Right ventricle myocardium superior (tissue), 1 donor: Measurements from ENCODE around the gene CCDC68. TPM values are rescaled to one million over a fixed set of nuclear protein-coding genes. Genes with fewer than 3 reads are reported as not detected.
"Not testable (repeated sequence)": the region's sequence is repeated elsewhere in the genome, so short reads cannot be mapped to it uniquely, and the experiment has no call there.

ENCODE experiments used
- ATAC-seq: fragments of 200-7000 bp; cut with Tn5 transposase; one replicate; pipeline ENCODE4 v1.9.1; 2020; ENCODE audit warnings: mild to moderate bottlenecking; ENCODE audit not compliant: poor library complexity
- DNase-seq: peaks from one replicate; pipeline ENCODE4 v3.0.0-alpha.2; 2020
- intact Hi-C: fragments of 100-400 bp; cut with DNase I; formaldehyde crosslinking; loops from one replicate; pipeline ENCODE4 v1.11.2; 2022
- long read RNA-seq: library from polyadenylated mRNA; unstranded; transcript quantifications from one replicate; pipeline ENCODE4 v2.0.0, GENCODE V29; 2021
- total RNA-seq: library from RNA; stranded (reverse); fragmentation: NEBNext Ultra II Directional; extraction: Animal tissue kit (Norgen Biotek cat#: 25700); gene quantifications from one replicate; pipeline ENCODE4 v1.2.1, GENCODE V29; 2021
- donor health status: DM: no; HTN: yes; CAD: no; lungs with severe emphysema.

The CCDC68 gene, protein sequence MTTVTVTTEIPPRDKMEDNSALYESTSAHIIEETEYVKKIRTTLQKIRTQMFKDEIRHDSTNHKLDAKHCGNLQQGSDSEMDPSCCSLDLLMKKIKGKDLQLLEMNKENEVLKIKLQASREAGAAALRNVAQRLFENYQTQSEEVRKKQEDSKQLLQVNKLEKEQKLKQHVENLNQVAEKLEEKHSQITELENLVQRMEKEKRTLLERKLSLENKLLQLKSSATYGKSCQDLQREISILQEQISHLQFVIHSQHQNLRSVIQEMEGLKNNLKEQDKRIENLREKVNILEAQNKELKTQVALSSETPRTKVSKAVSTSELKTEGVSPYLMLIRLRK
- 3.7 TPM for total RNA-seq
- long read RNA-seq, full-length matches to known transcripts = 1 of 8 reads
- long read RNA-seq, partial matches to known transcripts = 0 of 8 reads
- long read RNA-seq, other reads (novel, unspliced or antisense) = 7 of 8 reads

DNA sequence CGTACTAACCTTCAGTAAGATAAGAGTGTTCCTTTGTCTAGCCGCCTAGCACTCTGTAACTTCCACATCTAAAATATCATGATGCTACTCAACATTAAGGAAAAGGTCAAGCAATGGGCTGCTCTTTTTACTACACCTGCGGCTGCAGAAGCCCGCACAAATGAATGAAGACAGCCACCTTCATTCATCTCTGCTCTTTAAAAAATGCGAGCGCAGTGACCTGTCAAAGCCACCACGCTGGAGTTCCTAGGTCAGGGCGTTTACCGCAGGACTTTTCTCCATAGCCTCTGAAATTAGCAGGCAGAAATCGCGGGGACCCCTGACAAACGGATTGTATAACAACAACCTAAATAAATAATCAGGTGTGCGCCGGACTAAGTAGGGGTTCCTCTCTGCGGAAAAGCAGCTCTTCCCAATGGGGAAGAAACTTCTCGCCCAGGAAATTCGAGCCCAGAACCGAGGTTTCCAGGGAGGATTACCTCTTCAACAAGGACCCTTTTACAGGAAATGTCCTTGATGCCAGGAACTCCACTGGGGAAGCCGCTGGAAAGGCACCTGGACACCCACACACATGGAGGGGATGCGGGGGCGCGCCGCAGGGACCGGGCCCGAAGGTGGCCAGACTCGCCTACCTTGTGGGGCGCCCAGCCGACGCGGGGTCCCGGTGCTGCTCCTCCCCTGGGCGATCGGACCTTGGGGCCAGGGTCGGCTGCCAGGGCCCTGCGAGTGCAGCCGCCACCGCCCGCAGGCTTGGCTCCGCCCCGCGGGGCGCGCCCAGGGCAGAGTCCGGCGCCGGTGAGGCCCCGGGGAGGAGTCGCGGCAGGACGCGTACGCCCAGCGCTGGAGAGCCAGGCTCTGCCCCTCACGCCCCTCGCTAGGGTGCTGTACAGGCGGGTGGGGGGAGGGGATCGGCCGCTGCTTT is at the start of gene CCDC68:
CCDC68 (minus strand) TSS at position 758 of the 922 bp plus-strand sequence. CDS start 16,670 bp downstream, outside the sequence.
- ATAC-seq = peak; percentile 94
- intact Hi-C loops = no loop called here
- DNase-seq = peak; percentile 69

DNA sequence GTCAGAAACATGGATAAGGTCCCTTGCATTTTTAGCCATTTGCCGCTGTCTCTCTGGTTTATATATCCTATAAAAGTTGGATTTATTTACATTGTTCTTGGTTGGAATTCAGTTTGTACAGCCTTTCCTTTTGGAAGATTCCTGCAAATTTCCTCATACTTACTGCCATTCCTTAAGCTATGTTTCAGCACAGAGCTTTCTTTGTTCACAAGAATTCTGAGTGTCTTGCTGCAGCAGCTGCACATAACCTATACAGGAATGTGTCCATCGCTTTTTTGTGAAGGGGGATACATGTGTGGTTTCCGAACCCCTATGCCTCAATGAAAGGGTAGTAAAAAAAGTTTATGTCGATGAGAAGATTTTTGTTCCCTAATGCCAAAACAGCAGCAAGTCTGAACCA is 48.3 kb upstream of the CCDC68 start:
- ATAC-seq (no peak), DNase-seq (no peak)
- intact Hi-C loops = loop anchor here (10.0 kb wide), 1 partner anchor 63 kb away; no protein-coding TSS in a partner anchor

DNA sequence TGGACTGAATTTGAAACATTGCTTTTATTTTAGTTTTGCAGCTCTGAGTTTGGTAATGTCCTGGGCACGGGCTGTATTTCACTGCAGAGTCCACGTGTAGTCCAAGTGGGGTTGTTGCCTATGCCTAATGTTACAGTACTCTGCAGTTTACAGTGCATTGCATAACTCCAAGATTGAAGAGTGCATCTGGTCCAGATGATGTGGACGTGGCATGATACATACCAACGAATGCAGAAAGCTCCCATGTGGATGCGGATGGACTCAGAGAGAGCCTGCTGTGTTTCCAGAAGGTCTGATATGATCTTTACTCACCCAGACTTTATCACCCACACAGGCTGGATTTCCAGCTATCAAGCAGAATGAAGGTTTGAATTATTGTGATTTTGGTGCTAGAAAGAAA is 44.4 kb upstream of the CCDC68 start:
- no peak for ATAC-seq
- intact Hi-C loops = loop anchor here (10.0 kb wide), 1 partner anchor 59 kb away; no protein-coding TSS in a partner anchor
- DNase-seq = no peak

- intact Hi-C loops = loop anchor here (10.0 kb wide), 1 partner anchor 57 kb away; no protein-coding TSS in a partner anchor
- ATAC-seq (no peak), DNase-seq (no peak)
Observed at GRCh38 chr18:55002261-55002660, 43.0 kb upstream of the CCDC68 start.

GRCh38 chr18:55001394-55002024 is 42.2 kb upstream of the CCDC68 start:
- ATAC-seq (no peak), DNase-seq (no peak)
- intact Hi-C loops = loop anchor here (10.0 kb wide), 1 partner anchor 57 kb away; no protein-coding TSS in a partner anchor

- ATAC-seq = no peak
- intact Hi-C loops = loop anchor here (10.0 kb wide), 1 partner anchor 56 kb away; no protein-coding TSS in a partner anchor
- no peak for DNase-seq
Observed at GRCh38 chr18:55000529-55000928, 41.3 kb upstream of the CCDC68 start.

DNA sequence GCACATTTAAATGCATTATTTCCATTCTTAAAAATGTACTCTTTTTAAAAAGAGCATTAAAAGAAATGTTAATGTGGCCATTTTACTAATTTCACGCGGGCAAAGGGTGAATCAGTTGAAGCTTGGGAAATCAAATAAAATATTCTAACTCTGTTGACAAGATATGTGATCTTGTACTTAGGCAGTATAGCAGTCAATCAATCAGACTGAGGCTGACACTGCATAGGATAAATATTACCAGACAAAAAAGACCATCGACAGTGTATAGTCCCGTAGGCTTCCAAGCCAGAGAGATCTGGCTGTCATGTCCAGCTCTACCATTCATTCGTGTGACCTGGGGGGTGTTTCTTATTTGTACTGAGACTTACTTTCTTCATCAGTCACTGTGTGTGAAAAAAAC is 39.8 kb upstream of the CCDC68 start:
- ATAC-seq (no peak), DNase-seq (no peak)
- intact Hi-C loops = no loop called here

DNA sequence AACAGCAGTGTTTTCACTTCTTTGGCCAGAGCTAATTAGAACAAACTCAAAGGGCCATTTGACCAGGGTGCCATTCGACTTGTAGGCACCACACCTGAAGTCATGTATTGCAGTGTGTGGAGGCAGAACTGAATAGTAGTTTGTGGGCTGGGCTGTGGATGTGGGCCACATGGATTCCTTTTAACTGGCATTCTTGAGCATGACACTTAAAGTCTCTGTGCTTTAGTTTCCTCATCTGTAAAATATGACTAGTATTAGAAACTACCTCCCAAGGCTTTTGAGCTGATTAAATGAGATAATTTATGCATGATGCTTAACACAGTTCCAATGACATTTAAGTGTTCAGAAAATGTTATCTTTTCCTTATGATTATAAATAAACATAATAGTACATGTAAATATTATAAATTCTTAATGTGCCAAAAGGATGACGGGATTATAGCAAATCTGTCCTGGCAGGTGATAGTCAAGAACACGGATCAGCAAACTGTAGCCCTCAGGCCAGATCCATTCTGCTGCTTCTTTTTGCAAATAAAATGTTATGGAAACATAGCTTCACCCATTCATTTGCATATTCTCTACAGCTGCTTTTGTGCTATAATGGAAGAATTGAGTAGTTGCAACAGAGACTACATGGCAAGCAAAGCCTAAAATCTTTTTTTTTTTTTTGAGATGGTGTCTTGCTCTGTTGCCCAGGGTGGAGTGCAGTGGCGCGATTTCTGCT is 36.3 kb upstream of the CCDC68 start:
- no peak for DNase-seq
- intact Hi-C loops = no loop called here
- ATAC-seq = no peak

GRCh38 chr18:54991981-54992380 is 32.7 kb upstream of the CCDC68 start:
- DNase-seq (no peak), ATAC-seq (no peak)
- intact Hi-C loops = no loop called here

DNA sequence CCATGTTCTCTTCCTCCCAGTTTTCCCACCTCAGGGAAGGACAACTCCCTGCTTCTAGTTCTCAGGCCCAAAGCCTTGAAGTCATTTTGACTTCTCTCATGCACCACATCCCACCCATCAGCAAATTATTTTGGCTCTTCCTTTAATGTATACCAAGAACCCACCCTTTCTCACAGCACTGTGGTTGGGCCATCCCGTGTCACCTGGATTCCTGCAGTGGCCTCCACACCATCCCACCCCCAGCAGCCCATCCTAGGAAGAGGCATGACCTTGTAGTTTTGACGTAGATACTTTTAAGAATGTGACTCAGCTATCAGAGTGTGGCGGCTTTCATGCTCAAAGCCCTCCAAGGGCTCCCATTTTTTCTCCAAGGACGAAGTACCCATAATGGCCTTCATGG is 25.6 kb upstream of the CCDC68 start:
- DNase-seq (no peak), ATAC-seq (no peak)
- intact Hi-C loops = loop anchor here (5.0 to 10.0 kb wide), 3 partner anchors 308 to 543 kb away; no protein-coding TSS in a partner anchor

GRCh38 chr18:54983791-54984190 is 24.5 kb upstream of the CCDC68 start:
- intact Hi-C loops = loop anchor here (5.0 to 10.0 kb wide), 3 partner anchors 306 to 541 kb away; no protein-coding TSS in a partner anchor
- DNase-seq (no peak), ATAC-seq (no peak)

DNA sequence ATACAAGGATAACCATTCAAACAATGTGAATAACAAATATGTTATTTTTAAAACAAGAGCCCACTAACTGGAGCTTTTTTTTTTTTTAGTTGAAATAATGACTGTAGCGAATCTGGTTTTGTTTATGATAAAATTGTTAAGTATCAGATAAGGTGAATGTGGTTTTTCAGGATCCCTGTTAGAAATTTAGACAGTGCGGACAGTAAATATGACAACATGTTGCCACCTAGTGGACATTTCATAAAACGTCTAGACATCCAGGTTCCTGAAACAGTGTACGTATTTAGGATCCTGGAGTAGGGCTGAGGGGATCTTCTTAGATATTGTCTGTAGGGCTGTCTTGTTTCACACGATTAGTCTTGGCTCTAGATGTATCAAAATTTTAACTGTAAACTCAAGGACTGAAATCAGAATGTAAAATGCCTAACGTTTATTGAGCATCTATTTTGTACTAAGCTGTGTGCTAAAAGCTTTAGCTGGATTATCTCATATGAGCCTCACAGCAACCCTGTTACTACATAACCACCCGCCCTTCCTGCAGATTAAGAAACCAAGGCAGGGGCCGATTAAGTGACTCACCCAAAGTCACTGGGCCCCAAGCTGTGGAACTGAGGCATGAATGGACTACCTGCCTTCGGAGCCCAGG is 23.9 kb upstream of the CCDC68 start:
- ATAC-seq = peak; percentile 43
- no peak for DNase-seq
- intact Hi-C loops = loop anchor here (5.0 to 10.0 kb wide), 3 partner anchors 306 to 541 kb away; no protein-coding TSS in a partner anchor

- DNase-seq (no peak), ATAC-seq (no peak)
- intact Hi-C loops = loop anchor here (5.0 to 10.0 kb wide), 3 partner anchors 304 to 539 kb away; no protein-coding TSS in a partner anchor
Observed at GRCh38 chr18:54981076-54981475, 21.8 kb upstream of the CCDC68 start.

GRCh38 chr18:54975598-54975997 is 16.3 kb upstream of the CCDC68 start:
- no peak for DNase-seq
- intact Hi-C loops = no loop called here
- no peak for ATAC-seq

DNA sequence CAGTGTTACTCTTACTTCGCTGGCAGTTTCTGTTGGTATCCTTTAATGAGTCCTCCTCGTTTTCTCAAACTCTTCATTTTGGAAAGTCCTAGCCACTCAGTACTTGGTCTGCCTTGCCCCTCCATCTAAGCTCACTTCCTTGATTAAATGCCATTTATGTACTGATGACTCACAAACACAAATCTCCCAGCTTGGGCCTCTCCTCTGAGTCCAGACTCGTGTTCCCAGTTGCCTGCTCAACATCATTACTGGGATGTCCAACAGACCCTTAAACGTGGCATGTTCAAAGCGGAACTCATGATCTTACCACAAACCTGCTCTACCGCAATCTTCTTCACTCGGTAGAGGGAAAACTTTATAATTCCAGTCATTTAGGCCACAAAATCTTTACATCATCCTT is 13.8 kb upstream of the CCDC68 start:
- ATAC-seq = no peak
- DNase-seq = no peak
- intact Hi-C loops = no loop called here

GRCh38 chr18:54968807-54969206 is 9.5 kb upstream of the CCDC68 start:
- intact Hi-C loops = no loop called here
- ATAC-seq (no peak), DNase-seq (no peak)

GRCh38 chr18:54968237-54968636 is 9.0 kb upstream of the CCDC68 start:
- intact Hi-C loops, DNase-seq, ATAC-seq: not testable (repeated sequence)
